H4 (cell line): ENCODE results near the gene ITGA4. TPM values are rescaled to one million over a fixed set of nuclear protein-coding genes. Genes with fewer than 3 reads are reported as not detected.

Experiments
- DNase-seq: peaks from one replicate; pipeline ENCODE4 v3.0.0-alpha.2; 2015; ENCODE audit warnings: low spot score
- total RNA-seq: library from RNA; depleted of rRNA; stranded (reverse); fragments of >200 nt; shearing (Covaris generic); gene quantifications from 2 replicates; pipeline ENCODE4 v1.2.3, GENCODE V29; 2014

Gene ITGA4
- total RNA-seq, 1 experiment from 2014 or later, result 59.4 TPM

- no peak for DNase-seq
These were observed 1.7 kb downstream of the ITGA4 start for GRCh38 chr2:181458871-181459270.

- no peak for DNase-seq
These were observed 2.4 kb downstream of the ITGA4 start for GRCh38 chr2:181459621-181460021.

- DNase-seq, result no peak
These were observed 4.1 kb downstream of the ITGA4 start for GRCh38 chr2:181461056-181461997.

- no peak for DNase-seq
These were observed 4.8 kb downstream of the ITGA4 start for GRCh38 chr2:181462033-181462432.

- no peak for DNase-seq
These were observed 6.4 kb downstream of the ITGA4 start for GRCh38 chr2:181463588-181463987.

GRCh38 chr2:181464966-181465365 lies 7.8 kb downstream of the ITGA4 start:
- DNase-seq, result no peak

GRCh38 chr2:181465676-181466375 lies 8.6 kb downstream of the ITGA4 start:
- peak; percentile 42 for DNase-seq

- peak; percentile 54 for DNase-seq
These were observed 9.7 kb downstream of the ITGA4 start for GRCh38 chr2:181466661-181467576.

GRCh38 chr2:181467966-181468707 lies 11.0 kb downstream of the ITGA4 start:
- no peak for DNase-seq

GRCh38 chr2:181468811-181469210 lies 11.6 kb downstream of the ITGA4 start:
- no peak for DNase-seq

- no peak for DNase-seq
These were observed 14.0 kb downstream of the ITGA4 start for GRCh38 chr2:181471226-181471625.

- no peak for DNase-seq
These were observed 14.6 kb downstream of the ITGA4 start for GRCh38 chr2:181471783-181472182.

- DNase-seq, result no peak
These were observed 15.8 kb downstream of the ITGA4 start for GRCh38 chr2:181472990-181473389.

GRCh38 chr2:181474222-181474881 lies 17.2 kb downstream of the ITGA4 start:
- DNase-seq, result no peak

- no peak for DNase-seq
These were observed 26.0 kb downstream of the ITGA4 start for GRCh38 chr2:181483211-181483610.

- DNase-seq, result no peak
These were observed 26.7 kb downstream of the ITGA4 start for GRCh38 chr2:181483876-181484275.

- DNase-seq, result no peak
These were observed 27.9 kb downstream of the ITGA4 start for GRCh38 chr2:181484851-181485637.

- no peak for DNase-seq
These were observed 28.4 kb downstream of the ITGA4 start for GRCh38 chr2:181485638-181485946.

- no peak for DNase-seq
These were observed 42.0 kb downstream of the ITGA4 start for GRCh38 chr2:181499231-181499630.

GRCh38 chr2:181500201-181500600 lies 43.0 kb downstream of the ITGA4 start:
- DNase-seq, result no peak
